Measurements from ENCODE around the gene ATXN3. TPM values are rescaled to one million over a fixed set of nuclear protein-coding genes. Genes with fewer than 3 reads are reported as not detected.

Gene ATXN3
- total RNA-seq, 1 experiment from 2014 or later: 14.6 TPM

- ChIA-PET POLR2A (no interaction called here), CTCF (no interaction called here)
- Histone ChIP-seq H3K27ac (ENCODE audit: low read length) (no peak overlapping the region), H3K4me3 (ENCODE audit: low read depth in 2 of 2, low read length in 2 of 2) (no peak overlapping the region), H3K9me3 (ENCODE audit: control insufficient read depth, insufficient read depth, low read depth, low read length) (no peaks in the 10 kb centered on the region), H3K4me1 (ENCODE audit: control insufficient read depth, insufficient read depth, low read length) (no peaks in the 10 kb centered on the region), H3K27me3 (ENCODE audit: control insufficient read depth, insufficient read depth, low read length) (no peaks in the 10 kb centered on the region), H3K36me3 (ENCODE audit: control insufficient read depth, insufficient read depth, low read length) (peaks cover 2% of the 10 kb centered on the region; the same call in 1 of the 2 replicates)
- in situ Hi-C loops (cut with HindIII; ENCODE audit: low pct_unique_long_range_greater_than_20kb, low sequenced_read_pairs): no loop called here
- TF ChIP-seq CTCF (IDR thresholded peaks at IDR 0.05) (no peak), TCF7L2 (IDR thresholded peaks at IDR 0.05; ENCODE audit: low read depth, low read length) (no peak), POLR2AphosphoS5 (IDR thresholded peaks at IDR 0.05; ENCODE audit: low read depth, low read length) (no peak), REST (IDR thresholded peaks at IDR 0.05; ENCODE audit: insufficient read depth in 1 of 2, low read depth in 2 of 2, low read length in 1 of 2) (no peak), SIN3A (IDR thresholded peaks at IDR 0.05; ENCODE audit: borderline replicate concordance, insufficient read depth, low read depth, low read length) (no peak)
- no peak for DNase-seq (ENCODE audit: low read depth, low spot score)
- intact Hi-C loops (cut with micrococcal nuclease; ENCODE audit: unreplicated experiment): no loop called here
- no peak for ATAC-seq
- BruUV-seq (replicated peaks): no TSS peak
Measured at GRCh38 chr14:92109490-92109889, 3.1 kb upstream of the ATXN3 start.

- in situ Hi-C loops (cut with HindIII; ENCODE audit: low pct_unique_long_range_greater_than_20kb, low sequenced_read_pairs): no loop called here
- 0 out of 2 replicates have a peak, but pooled peaks cover under 1% of the 10 kb centered on the region for H3K4me1 ChIP-seq (ENCODE audit: control insufficient read depth, insufficient read depth, low read length)
- ATAC-seq (no peak), DNase-seq (ENCODE audit: low read depth, low spot score) (no peak)
- ChIA-PET POLR2A (no interaction called here), CTCF (interaction anchor here (0.6 kb wide), 2 partner anchors 14 to 586 kb away, joined by 3 read pairs; no protein-coding TSS in a partner anchor)
- TF ChIP-seq TCF7L2 (IDR thresholded peaks at IDR 0.05; ENCODE audit: low read depth, low read length): no peak
- TF ChIP-seq REST (IDR thresholded peaks at IDR 0.05; ENCODE audit: insufficient read depth in 1 of 2, low read depth in 2 of 2, low read length in 1 of 2): no peak
- TF ChIP-seq CTCF (IDR thresholded peaks at IDR 0.05): no peak
- TF ChIP-seq SIN3A (IDR thresholded peaks at IDR 0.05; ENCODE audit: borderline replicate concordance, insufficient read depth, low read depth, low read length): no peak
- no peak for TF ChIP-seq POLR2AphosphoS5 (IDR thresholded peaks at IDR 0.05; ENCODE audit: low read depth, low read length)
- no peak overlapping the region for H3K27ac ChIP-seq (ENCODE audit: low read length)
- no peak overlapping the region for H3K4me3 ChIP-seq (ENCODE audit: low read depth in 2 of 2, low read length in 2 of 2)
- intact Hi-C loops (cut with micrococcal nuclease; ENCODE audit: unreplicated experiment): no loop called here
- no peaks in the 10 kb centered on the region for H3K27me3 ChIP-seq (ENCODE audit: control insufficient read depth, insufficient read depth, low read length)
- peaks cover 2% of the 10 kb centered on the region; the same call in 1 of the 2 replicates for H3K36me3 ChIP-seq (ENCODE audit: control insufficient read depth, insufficient read depth, low read length)
- H3K9me3 ChIP-seq (ENCODE audit: control insufficient read depth, insufficient read depth, low read depth, low read length): no peaks in the 10 kb centered on the region
- no TSS peak for BruUV-seq (replicated peaks)
Measured at GRCh38 chr14:92108345-92109254, 2.2 kb upstream of the ATXN3 start.

All from Panc1 (cell line).